Activated CD8-positive, alpha-beta memory T cell treated with anti-CD3 and anti-CD28 coated beads, Interleukin-2, amount 50 U/mL, for 4 hours (primary cell): ENCODE data around the gene ERBB4.

Experiments used
- DNase-seq: peaks from one replicate; pipeline ENCODE4 v3.0.0-alpha.2; 2020

Gene ERBB4

DNA sequence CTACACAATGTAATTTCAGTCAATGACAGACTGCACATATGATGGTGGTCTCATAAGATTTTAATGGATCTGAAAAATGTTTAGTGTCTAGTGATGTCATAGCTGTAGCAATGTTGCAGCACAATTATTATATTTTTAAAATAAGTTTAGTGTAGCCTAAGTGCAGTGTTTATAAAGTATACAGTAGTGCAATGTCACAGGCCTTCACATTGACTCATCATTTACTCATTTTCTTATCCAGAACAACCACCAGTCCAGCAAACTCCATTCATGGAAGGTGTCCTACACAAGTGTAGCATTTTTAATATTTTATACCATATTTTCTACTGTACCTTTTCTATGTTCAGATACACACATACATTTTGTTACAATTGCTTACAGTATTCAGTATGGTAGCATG is 663.1 kb downstream of the ERBB4 start:
- no peak for DNase-seq

- no peak for DNase-seq
Observed at GRCh38 chr2:211868996-211869533, 669.5 kb downstream of the ERBB4 start.

DNA sequence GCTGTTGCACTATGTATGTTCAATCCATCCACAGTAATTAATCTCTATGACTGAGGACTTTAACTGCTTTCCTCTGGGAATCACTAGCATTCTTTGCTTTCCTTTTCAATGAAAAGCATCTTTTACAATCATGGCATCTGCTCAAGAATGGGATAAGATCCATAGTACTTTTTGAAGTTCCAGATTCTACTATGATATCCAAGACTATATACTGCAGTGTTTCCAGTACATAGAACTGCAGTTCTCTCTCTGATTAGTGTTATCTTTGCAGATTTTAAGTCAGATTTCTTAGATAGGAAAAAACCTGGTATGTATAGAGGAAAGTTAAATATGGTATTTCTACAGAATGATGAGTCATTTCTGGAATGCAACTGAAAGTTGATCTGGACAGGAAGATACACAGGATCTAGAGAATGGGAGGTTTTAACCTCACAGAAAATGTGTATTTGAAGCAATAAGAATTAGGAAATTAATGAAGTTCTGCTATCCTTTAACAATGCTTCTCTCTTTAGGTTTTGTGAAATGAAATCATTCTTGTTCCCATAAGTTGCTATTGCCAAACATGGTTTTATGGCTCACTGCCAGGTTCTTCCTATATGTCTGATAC is 670.7 kb downstream of the ERBB4 start:
- DNase-seq = no peak

GRCh38 chr2:211864328-211864727 is 674.3 kb downstream of the ERBB4 start:
- no peak for DNase-seq

- no peak for DNase-seq
Observed at GRCh38 chr2:211860224-211860623, 678.4 kb downstream of the ERBB4 start.

DNA sequence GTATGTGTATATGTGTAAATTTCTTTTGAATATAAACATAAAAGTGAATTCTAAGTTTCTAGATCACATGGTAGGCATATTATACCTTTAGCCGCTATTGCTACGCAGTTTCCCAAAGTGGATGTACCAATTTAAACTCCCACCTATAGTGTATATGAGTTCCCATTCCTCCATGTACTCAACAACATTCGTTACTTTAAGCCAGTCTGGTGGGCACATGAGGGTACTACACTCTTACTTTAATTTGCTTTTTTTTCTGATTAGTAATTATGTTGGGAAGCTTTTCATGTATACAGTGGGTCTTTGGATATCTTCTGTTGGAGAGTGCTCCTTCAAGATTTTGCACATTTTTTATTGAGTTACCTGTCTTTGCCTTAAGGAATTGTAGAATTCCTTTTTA is 683.8 kb downstream of the ERBB4 start:
- no peak for DNase-seq

DNA sequence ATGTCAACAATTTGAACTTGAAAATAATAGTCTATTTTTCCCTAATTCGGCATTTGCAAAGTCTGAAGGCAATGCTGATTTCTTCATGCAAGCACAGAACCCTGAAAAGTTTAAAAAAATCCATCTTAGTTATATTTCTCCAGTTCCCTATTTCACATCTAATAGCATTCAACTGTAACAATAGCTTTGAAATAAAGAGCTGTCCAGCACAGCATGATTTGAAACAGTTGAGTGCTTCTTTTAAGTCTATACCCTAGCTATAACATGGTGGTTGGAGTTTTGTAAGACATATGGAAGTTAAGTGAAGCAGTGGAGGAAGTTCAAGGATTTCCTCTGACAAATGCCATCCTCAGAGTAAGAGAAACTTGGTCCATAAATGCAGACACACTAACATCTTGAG is 691.9 kb downstream of the ERBB4 start:
- no peak for DNase-seq

DNA sequence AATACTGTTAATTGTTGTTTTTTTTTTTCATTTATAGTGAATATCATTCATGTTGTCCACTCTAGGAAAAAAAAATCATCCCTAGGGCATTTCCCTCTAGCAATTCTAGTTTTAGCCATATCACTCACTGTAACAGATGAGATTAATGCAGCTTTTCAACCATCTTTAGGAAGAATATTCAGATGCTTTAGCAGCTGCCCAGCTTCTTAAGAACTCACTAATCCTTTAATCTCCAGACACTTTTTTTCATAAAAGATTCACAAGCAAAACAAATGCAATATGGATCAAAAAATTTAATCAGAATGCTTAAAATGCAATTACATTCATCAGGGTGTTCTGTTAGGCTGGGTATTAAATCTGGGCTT is 692.6 kb downstream of the ERBB4 start:
- no peak for DNase-seq

GRCh38 chr2:211845338-211846035 is 693.1 kb downstream of the ERBB4 start:
- no peak for DNase-seq

DNA sequence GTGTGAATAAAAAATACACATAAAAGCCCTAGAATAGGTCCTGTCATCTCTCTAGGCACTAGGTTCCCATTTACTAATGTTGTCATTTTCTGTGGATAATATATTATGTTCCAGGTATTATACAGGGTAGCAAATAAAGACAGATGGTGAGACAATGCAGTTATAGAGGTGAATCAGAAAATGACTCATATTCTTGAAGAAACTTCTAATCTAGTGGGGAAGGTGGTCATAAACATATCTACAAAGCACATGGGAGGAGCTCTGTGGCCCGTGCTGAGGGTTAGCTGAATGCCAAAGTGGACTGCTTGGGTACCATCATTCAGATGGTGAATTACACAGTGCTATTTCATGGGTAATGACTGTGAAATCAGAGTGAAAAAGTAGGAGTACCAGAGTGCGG is 700.9 kb downstream of the ERBB4 start:
- DNase-seq = no peak

DNA sequence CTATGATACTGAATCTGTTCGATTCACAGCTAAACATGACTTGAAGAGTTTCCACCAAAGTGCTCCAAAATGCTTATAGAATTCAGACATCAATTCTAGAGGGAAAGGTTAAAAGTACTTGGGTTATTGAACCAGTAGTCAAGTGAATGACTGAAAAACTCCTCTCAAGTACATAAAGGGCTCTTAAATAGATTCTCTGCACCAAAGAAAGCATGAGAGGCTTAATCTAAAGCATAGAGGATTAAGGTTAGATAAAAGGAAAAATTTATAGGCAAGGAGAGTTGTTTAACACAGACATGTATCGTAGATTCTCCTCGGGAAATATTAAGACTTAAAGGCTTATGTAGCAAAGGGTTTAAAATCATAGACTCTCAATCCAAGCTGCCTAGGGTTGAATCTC is 701.4 kb downstream of the ERBB4 start:
- DNase-seq = no peak

GRCh38 chr2:211836409-211836808 is 702.2 kb downstream of the ERBB4 start:
- DNase-seq = no peak

DNA sequence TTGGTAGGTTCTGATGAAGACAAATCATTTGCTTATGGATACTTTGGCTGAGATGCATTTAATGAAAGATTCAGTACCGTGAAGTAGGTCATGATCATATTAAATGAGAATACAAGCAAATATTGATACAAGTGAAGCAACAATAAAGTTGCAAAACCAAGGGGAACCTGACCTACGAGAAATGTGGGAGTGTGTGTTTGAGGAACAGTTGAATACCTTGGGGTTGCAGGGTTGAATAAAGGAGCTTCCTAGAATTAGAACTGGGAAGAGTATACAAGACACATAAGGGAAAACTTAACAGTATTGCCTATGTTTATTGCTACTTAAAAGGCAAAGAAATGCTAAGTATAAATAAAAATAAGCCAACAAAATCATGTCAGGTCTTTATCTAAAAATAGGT is 702.9 kb downstream of the ERBB4 start:
- no peak for DNase-seq

DNA sequence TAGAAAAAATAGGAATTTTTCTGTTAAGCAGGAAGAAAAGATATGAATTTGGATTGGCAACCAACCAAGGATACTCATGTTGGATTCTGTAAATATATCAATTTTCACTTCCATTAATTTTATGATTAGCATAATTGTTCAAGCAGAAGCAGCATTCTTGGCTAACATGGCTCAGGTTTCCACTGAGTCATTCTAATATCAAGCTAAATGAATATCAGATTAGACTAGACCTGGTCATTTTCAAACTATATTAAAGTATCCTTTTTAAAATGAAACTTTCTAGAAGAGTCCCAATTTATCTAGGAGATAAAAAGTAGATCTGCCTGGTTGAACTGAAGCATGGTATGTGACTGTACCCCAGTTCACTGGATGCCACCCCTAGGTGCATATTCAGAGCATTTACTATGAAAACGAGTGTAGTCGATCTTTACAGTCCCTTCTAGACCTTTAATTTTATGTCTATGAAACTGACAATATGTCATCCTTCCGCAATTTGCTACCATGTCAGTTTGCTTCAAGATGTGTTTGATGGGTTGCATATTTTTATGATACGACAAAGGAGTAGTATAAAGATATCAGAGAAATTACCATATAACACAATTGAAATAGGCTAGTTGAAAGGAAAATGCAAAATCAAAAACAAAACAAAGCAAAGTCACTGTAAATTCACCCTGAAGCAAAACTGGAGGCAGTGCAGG is 704.9 kb downstream of the ERBB4 start:
- no peak for DNase-seq

DNA sequence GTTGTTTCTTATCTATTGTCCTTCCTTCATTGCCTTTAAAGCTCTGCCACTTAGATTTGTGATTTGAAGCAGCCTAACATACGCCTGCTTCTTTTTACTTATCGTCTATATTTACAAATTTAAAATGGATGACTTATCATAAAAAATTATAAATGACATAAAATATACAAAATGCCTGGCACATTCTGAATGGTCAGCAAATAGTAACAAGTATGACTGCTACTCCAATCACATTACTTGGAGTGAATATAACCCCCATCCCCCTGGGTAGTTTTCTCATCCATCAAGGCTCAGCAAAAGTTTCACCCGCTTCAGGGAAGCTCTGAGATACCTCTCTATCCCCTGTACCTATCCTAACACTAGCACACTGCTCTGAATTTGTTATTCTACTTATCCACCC is 708.9 kb downstream of the ERBB4 start:
- no peak for DNase-seq

- DNase-seq = no peak
Observed at GRCh38 chr2:211823886-211824479, 714.6 kb downstream of the ERBB4 start.

DNA sequence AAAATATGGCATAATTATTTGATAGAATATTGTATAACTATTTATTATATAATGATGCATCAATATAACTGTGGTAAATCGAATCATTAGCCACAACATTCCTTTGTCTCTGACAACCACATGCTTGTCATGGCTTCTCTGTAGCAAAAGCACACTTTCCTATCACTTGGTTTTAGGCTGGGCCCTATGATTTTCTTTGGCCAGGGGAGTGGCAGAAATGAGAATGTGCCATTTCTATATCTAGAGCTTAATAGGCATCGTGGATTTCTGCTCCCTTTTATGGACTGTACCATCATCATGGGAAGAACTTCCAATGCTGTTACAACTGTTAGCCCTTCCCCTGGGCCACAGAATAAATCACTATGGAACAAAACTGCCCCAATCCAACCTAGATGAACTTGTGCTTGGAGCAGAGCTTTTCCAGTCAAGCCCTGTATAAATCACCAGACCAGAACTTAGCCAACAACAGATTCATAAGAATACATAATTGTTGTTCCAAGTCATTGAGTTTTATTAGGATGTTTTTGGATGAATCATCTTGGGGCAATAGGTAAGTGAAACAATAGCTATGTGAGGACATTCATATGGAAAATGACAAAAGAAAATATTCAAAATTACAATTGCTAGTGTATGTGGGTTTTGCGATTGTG is 715.8 kb downstream of the ERBB4 start:
- DNase-seq = no peak

DNA sequence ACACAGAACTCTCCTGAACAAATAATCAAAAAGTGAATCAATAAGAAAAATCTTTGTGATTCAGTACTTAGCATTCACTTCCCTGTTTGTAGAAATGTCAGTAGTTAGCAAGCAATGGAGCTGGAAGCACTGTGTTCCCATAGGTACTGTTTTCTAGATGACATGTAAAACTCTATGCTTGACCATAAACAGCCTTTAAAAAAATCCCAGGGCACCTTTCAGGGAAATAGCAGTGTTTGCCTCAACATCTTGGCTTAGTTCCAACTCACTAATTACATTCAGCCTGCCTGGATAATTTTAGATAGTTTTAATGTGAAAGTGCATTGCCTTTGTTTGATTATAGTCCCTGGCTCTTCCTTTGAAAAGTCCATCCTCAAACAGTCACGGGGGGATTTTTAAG is 721.8 kb downstream of the ERBB4 start:
- DNase-seq = no peak

GRCh38 chr2:211812587-211812986 is 726.0 kb downstream of the ERBB4 start:
- no peak for DNase-seq

DNA sequence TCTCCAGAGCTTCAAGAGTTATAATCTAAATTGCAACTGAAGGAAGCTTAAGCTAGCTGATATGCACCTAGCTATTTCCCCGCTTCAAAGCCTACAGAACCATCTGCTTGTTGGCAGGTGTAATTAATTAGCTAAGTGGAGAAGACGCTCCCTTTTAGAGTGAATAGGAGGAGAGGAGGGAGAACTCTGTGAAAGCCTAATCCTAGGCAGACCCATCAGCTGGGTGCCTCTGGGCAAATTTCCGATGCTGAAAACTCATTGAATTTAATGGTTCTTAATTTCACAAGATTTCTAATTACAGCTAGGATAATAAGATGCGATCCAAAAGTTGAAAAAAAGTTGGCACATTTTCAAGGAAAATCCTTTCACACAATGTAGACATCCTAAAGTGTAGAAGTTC is 735.9 kb downstream of the ERBB4 start:
- no peak for DNase-seq

GRCh38 chr2:211800001-211800400 is 738.6 kb downstream of the ERBB4 start:
- no peak for DNase-seq

DNA sequence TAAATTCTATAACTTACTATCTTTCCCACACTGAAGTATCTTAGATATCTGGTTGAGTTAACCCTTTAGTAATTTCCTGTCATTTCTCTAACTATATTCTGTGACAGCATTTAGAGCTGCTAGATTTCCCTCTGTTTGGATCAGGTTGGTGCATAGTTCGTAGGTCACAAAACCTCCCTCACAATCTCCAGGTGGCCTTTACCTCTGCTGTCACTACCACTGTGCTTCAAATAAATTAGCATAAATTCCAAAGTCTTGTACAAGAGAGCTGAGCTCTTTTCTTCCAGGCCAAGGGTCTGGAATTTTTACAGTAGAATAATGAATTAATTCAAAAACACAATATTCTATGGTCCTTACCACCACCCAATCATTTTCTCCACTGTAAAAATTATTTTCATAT is 739.7 kb downstream of the ERBB4 start:
- no peak for DNase-seq

GRCh38 chr2:211793690-211794089 is 744.9 kb downstream of the ERBB4 start:
- DNase-seq = no peak
